ENCODE data around the gene TJP1.

DNA sequence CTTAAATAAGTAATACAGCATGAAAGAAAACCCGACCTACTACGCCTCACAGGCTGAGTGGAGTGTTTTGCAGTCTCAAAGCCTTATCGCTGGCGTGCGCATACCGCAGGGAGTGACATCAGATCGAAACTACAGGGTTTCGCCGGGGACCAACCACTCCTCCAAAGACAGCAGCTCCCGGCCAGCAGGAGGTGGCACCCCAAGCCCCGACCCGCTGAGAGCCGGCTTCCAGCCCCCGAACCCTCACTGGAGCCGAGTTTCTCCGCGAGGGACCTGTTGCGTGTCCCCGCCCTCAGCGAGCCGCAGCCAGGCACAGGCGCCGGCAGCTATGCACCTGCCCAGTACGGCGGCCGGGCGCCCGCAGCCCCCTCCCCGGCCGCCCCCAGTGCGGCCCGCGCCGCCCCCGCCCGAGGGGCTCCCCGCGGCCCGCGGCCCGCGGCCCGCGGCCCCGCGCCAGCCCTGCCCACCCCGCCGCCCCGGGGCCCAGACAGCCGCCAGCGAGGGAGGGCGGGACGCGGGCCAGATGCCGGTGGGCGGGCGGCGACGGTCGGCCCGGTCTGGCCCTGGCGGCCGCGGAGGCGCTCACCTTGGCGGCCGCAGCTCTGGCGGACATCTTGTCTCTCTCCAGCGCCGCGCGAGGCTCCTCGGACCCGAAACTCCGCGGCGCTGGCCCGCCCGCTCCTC, 710 bp downstream of the TJP1 start:
- TF ChIP-seq, protein P1, sequence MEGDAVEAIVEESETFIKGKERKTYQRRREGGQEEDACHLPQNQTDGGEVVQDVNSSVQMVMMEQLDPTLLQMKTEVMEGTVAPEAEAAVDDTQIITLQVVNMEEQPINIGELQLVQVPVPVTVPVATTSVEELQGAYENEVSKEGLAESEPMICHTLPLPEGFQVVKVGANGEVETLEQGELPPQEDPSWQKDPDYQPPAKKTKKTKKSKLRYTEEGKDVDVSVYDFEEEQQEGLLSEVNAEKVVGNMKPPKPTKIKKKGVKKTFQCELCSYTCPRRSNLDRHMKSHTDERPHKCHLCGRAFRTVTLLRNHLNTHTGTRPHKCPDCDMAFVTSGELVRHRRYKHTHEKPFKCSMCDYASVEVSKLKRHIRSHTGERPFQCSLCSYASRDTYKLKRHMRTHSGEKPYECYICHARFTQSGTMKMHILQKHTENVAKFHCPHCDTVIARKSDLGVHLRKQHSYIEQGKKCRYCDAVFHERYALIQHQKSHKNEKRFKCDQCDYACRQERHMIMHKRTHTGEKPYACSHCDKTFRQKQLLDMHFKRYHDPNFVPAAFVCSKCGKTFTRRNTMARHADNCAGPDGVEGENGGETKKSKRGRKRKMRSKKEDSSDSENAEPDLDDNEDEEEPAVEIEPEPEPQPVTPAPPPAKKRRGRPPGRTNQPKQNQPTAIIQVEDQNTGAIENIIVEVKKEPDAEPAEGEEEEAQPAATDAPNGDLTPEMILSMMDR (optimal IDR thresholded peaks at IDR 0.05 in 1 of 3, IDR thresholded peaks at IDR 0.05 in 1 of 3, conservative IDR thresholded peaks at IDR 0.05 in 1 of 3; ENCODE audit: extremely low read depth in 1 of 3, insufficient read depth in 2 of 3, low read length in 3 of 3), result peak in 2 of 3 experiments; percentile 29 to 50
- TF ChIP-seq EZH2 (IDR thresholded peaks at IDR 0.05; ENCODE audit: low read length), result no peak
